ENCODE results near the gene CDH23. TPM values are rescaled to one million over a fixed set of nuclear protein-coding genes. Genes with fewer than 3 reads are reported as not detected.

Gene CDH23
- total RNA-seq, 4 donors from 2014 or later, result 2.9 to 16.1 (median 5.9) TPM

DNA sequence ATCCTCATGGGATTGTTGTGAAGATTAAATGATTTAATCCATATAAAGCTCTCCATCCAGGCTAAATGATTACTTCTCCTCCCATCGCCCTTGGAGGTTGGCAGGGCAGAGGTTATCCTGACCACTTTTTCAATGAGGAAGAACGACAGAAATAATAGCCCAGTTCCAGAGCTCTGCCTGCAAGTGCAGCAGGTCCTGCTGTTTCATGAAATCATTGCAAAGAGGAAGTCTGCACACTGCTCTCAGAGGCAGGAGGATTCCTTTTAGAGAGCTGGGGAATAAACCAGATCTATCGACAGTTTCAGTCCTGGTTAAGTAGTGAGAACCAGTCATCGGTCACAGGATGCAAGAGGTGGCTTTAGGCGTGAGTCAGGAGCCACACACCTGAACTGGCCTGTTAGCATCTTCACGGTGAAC is 25.0 kb upstream of the CDH23 start:
- H3K4me1 ChIP-seq, result peaks cover 3 to 12% (median 7%) of the 10 kb centered on the region in 4 donors
- intact Hi-C loops (cut with DNase I; ENCODE audit: low total_unique reads) (no loop called here), in situ Hi-C loops (cut with MboI; ENCODE audit: low pct_ligation_motif_present in 1 of 4, low pct_unique_long_range_greater_than_20kb in 1 of 4, low sequenced_read_pairs in 3 of 4) (no loop called here)

DNA sequence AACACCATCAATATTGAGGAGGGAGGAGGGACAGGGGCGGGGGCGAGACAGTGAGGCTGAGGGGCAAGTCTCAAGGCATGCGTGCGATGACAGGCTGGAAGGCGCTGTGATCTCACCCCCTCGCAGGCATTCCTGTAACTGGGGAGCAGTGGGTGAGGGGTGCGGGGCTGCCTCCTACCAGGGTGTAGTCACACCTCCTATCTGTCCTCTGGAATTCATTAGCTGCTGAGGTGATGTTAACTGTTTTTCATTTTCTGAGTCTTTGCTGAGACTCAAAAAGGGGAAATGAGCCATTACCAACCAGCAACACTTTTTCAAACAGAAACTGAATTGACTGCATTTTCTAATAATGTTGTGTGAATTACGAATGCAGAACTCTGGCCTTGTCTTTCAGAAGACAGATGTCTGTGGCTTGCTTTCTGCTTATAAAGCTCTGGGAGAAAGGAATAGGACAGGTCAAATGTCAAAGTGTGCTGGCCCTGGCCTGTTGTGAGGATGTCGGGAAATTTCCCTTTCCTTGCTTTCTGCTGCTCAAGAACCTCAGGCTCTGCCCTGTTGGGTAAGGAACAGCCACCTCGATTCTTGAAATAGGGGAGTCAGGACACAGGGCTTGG is 23.7 kb upstream of the CDH23 start:
- Histone ChIP-seq H3K36me3 (no peaks in the 10 kb centered on the region), H3K27me3 (no peaks in the 10 kb centered on the region), H3K4me3 (no peak overlapping the region), H3K4me1 (peaks cover 9 to 21% (median 16%) of the 10 kb centered on the region in 4 donors), H3K27ac (peak overlapping the region in 3 of 4 donors; percentile 40 to 51 (median 50)), H3K9me3 (no peaks in the 10 kb centered on the region)
- intact Hi-C loops (cut with DNase I; ENCODE audit: low total_unique reads), result no loop called here
- WGBS, 2 donors (ENCODE audit: low coverage in 1 of 2), result 80 to 100% methylated on average over 1 to 10 of the region's 10 CpGs
- no peak for DNase-seq
- TF ChIP-seq POLR2AphosphoS5 (IDR thresholded peaks at IDR 0.05) (no peak), EP300 (IDR thresholded peaks at IDR 0.05; ENCODE audit: low read depth) (no peak), POLR2A (IDR thresholded peaks at IDR 0.05) (no peak)
- TF ChIP-seq, protein P1, sequence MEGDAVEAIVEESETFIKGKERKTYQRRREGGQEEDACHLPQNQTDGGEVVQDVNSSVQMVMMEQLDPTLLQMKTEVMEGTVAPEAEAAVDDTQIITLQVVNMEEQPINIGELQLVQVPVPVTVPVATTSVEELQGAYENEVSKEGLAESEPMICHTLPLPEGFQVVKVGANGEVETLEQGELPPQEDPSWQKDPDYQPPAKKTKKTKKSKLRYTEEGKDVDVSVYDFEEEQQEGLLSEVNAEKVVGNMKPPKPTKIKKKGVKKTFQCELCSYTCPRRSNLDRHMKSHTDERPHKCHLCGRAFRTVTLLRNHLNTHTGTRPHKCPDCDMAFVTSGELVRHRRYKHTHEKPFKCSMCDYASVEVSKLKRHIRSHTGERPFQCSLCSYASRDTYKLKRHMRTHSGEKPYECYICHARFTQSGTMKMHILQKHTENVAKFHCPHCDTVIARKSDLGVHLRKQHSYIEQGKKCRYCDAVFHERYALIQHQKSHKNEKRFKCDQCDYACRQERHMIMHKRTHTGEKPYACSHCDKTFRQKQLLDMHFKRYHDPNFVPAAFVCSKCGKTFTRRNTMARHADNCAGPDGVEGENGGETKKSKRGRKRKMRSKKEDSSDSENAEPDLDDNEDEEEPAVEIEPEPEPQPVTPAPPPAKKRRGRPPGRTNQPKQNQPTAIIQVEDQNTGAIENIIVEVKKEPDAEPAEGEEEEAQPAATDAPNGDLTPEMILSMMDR (IDR thresholded peaks at IDR 0.05), result no peak
- in situ Hi-C loops (cut with MboI; ENCODE audit: low pct_ligation_motif_present in 1 of 4, low pct_unique_long_range_greater_than_20kb in 1 of 4, low sequenced_read_pairs in 3 of 4), result no loop called here

More for the DNA sequence above, 25.0 kb upstream of the CDH23 start:
- Histone ChIP-seq H3K27ac (peak overlapping the region in 2 of 4 donors; percentile 40 to 50), H3K9me3 (no peaks in the 10 kb centered on the region), H3K27me3 (no peaks in the 10 kb centered on the region), H3K36me3 (no peaks in the 10 kb centered on the region), H3K4me3 (no peak overlapping the region)
- 59 to 92% methylated on average over 2 to 6 of the region's 6 CpGs for WGBS, 2 donors (ENCODE audit: low coverage in 1 of 2)
- no peak for TF ChIP-seq EP300 (IDR thresholded peaks at IDR 0.05; ENCODE audit: low read depth)
- TF ChIP-seq POLR2AphosphoS5 (IDR thresholded peaks at IDR 0.05), result no peak
- TF ChIP-seq POLR2A (IDR thresholded peaks at IDR 0.05), result no peak
- TF ChIP-seq, protein P1 (IDR thresholded peaks at IDR 0.05), result no peak
- DNase-seq, result no peak

DNA sequence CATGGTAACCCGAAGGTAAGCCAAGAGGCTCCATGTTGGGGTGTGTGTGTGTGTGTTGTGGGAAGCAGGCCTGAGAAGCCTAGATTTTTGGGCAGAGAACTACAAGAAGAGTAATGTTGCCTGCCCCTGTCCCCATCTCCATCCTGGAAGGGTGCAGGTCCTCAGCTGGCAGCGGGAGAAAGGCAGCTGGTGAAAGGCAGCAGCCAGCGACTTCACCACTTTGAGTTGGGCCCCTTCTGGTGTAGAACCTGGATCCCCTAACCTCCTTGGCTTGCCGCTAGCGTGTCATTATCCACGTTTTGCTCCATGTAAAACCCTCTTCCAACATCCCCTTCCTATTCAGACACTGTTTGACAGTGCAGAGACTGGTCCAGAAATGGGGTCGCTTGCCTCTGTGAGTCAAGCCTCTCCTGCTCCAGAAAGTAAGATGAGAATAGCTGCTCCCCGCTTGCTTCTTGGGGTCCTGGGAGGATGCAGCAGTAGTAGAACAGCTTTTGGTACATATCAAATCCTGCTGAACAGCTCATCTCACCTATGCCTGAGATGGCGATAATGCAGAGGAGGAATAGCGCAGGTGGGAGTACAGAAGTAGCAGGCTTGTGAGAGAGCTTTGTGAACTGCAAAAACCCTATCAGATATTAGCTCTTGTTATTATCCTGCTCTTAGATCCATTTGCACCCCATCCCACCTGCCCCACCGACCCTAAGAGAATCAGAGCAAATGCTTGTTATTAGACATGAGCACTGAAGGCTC is 22.1 kb upstream of the CDH23 start:
- Histone ChIP-seq H3K27me3 (no peaks in the 10 kb centered on the region), H3K27ac (no peak overlapping the region), H3K9me3 (no peaks in the 10 kb centered on the region), H3K4me1 (peaks cover 12 to 38% (median 20%) of the 10 kb centered on the region in 4 donors), H3K36me3 (no peaks in the 10 kb centered on the region), H3K4me3 (no peak overlapping the region)
- intact Hi-C loops (cut with DNase I; ENCODE audit: low total_unique reads) (no loop called here), in situ Hi-C loops (cut with MboI; ENCODE audit: low pct_ligation_motif_present in 1 of 4, low pct_unique_long_range_greater_than_20kb in 1 of 4, low sequenced_read_pairs in 3 of 4) (loop anchor here in 3 of 4 donors (25.0 kb wide), 3 partner anchors 188 to 438 kb away; partner anchors contain the start of gene C10orf105 (in 2 of the 3))
- DNase-seq, result no peak
- TF ChIP-seq POLR2AphosphoS5 (IDR thresholded peaks at IDR 0.05), result no peak
- TF ChIP-seq POLR2A (IDR thresholded peaks at IDR 0.05), result no peak
- TF ChIP-seq EP300 (IDR thresholded peaks at IDR 0.05; ENCODE audit: low read depth), result no peak
- TF ChIP-seq, protein P1 (IDR thresholded peaks at IDR 0.05), result no peak
- WGBS, 2 donors (ENCODE audit: low coverage in 1 of 2), result 93 to 100% methylated on average over 3 to 11 of the region's 11 CpGs

DNA sequence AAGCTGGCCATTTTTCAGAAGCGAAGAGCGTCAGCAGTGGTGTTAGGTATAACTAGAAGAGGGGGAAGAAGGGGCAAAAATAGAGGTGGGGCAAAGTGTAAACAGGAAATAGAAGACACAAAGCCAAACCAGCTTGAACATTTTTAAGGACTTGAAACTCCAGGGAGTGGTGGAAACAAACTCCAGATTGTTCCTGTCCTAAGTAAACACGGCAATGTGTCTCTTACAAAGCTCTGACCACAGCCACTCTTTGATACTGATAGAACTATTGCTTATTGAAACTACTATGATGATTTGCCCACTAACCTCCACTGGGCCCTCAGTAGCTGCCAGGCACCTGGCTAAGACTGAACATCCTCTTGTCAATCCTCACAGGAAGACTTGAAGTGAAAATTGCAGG is 20.8 kb upstream of the CDH23 start:
- Histone ChIP-seq H3K27me3 (no peaks in the 10 kb centered on the region), H3K36me3 (no peaks in the 10 kb centered on the region), H3K4me1 (peaks cover 12 to 38% (median 20%) of the 10 kb centered on the region in 4 donors), H3K9me3 (no peaks in the 10 kb centered on the region), H3K4me3 (no peak overlapping the region), H3K27ac (peak overlapping the region; percentile 3 to 89 (median 86))
- TF ChIP-seq EP300 (IDR thresholded peaks at IDR 0.05; ENCODE audit: low read depth) (no peak), POLR2A (IDR thresholded peaks at IDR 0.05) (no peak), POLR2AphosphoS5 (IDR thresholded peaks at IDR 0.05) (no peak)
- TF ChIP-seq, protein P1 (IDR thresholded peaks at IDR 0.05), result no peak
- WGBS, 2 donors (ENCODE audit: low coverage in 1 of 2), result 10 to 39% methylated on average over 2 to 3 of the region's 3 CpGs
- in situ Hi-C loops (cut with MboI; ENCODE audit: low pct_ligation_motif_present in 1 of 4, low pct_unique_long_range_greater_than_20kb in 1 of 4, low sequenced_read_pairs in 3 of 4) (loop anchor here in 3 of 4 donors (25.0 kb wide), 3 partner anchors 186 to 436 kb away; partner anchors contain the start of gene C10orf105 (in 2 of the 3)), intact Hi-C loops (cut with DNase I; ENCODE audit: low total_unique reads) (no loop called here)
- no peak for DNase-seq

Measured in transverse colon (tissue), 4 donors.